ENCODE measurements around the gene FBXW11. TPM values are rescaled to one million over a fixed set of nuclear protein-coding genes. Genes with fewer than 3 reads are reported as not detected.
"Not testable (repeated sequence)": the region's sequence is repeated elsewhere in the genome, so short reads cannot be mapped to it uniquely, and the experiment has no call there.

FBXW11 gene
- total RNA-seq, 2 donors from 2014 or later: 25.9 to 35.5 TPM

GRCh38 chr5:171927345-171927941 lies 79.0 kb downstream of the FBXW11 start:
- intact Hi-C loops (cut with DNase I): no loop called here
- Histone ChIP-seq H3K27me3 (no peaks in the 10 kb centered on the region), H3K9ac (ENCODE audit: low read depth in 2 of 2, low read length in 2 of 2) (no peak overlapping the region), H3K4me1 (no peaks in the 10 kb centered on the region), H3K27ac (no peak overlapping the region), H3K36me3 (no peaks in the 10 kb centered on the region), H3K9me3 (no peaks in the 10 kb centered on the region), H3K4me3 (no peak overlapping the region)
- DNase-seq: no peak
- no peak for TF ChIP-seq CTCF (IDR thresholded peaks at IDR 0.05)

GRCh38 chr5:171926311-171926710 lies 80.1 kb downstream of the FBXW11 start:
- DNase-seq: no peak
- no peaks in the 10 kb centered on the region for H3K27me3 ChIP-seq
- H3K36me3 ChIP-seq: no peaks in the 10 kb centered on the region
- no peak for TF ChIP-seq CTCF (IDR thresholded peaks at IDR 0.05)
- intact Hi-C loops (cut with DNase I): no loop called here
- no peak overlapping the region for H3K27ac ChIP-seq
- H3K9me3 ChIP-seq: no peaks in the 10 kb centered on the region
- no peaks in the 10 kb centered on the region for H3K4me1 ChIP-seq
- no peak overlapping the region for H3K9ac ChIP-seq (ENCODE audit: low read depth in 2 of 2, low read length in 2 of 2)
- H3K4me3 ChIP-seq: no peak overlapping the region

DNA sequence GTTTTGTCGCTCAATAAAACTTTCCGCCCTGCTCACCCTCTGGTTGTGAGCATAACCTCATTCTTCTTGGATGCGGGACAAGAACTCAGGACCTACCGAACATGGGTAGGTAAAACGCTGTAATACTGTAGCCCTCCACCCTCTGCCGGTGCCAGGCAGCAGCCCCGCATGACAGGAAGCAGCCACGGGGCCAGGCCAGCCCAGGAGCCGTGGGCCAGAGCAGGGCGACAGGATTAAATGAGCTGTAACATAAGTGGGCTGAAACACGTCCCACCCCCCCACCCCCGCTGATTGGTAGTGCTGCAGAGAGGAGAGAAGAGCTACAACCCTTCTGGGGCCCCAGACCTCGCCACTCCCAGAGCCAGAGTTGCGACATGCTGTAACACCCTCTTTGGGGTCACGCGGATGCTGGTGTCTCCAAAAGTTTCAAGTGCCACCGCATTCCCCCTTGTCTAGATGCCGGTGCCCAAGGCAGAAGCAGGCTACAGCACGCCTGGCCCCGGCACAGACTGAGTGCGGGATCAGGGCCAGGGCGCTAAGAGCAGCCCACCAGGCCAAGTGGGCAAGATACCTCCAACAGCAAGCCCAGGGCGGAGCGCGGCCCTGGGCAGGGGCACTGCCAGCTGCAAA lies 81.8 kb downstream of the FBXW11 start:
- Histone ChIP-seq H3K4me1 (no peaks in the 10 kb centered on the region), H3K27me3 (no peaks in the 10 kb centered on the region), H3K9ac (ENCODE audit: low read depth in 2 of 2, low read length in 2 of 2) (no peak overlapping the region), H3K36me3 (no peaks in the 10 kb centered on the region), H3K4me3 (no peak overlapping the region), H3K27ac (no peak overlapping the region), H3K9me3 (no peaks in the 10 kb centered on the region)
- intact Hi-C loops (cut with DNase I): no loop called here
- DNase-seq: no peak
- TF ChIP-seq CTCF (IDR thresholded peaks at IDR 0.05): no peak

GRCh38 chr5:171920765-171921391 lies 85.6 kb downstream of the FBXW11 start:
- TF ChIP-seq CTCF (IDR thresholded peaks at IDR 0.05): no peak
- Histone ChIP-seq H3K4me1 (no peaks in the 10 kb centered on the region), H3K4me3 (no peak overlapping the region), H3K9ac (ENCODE audit: low read depth in 2 of 2, low read length in 2 of 2) (no peak overlapping the region), H3K27ac (no peak overlapping the region), H3K9me3 (no peaks in the 10 kb centered on the region), H3K27me3 (no peaks in the 10 kb centered on the region), H3K36me3 (no peaks in the 10 kb centered on the region)
- intact Hi-C loops (cut with DNase I): no loop called here
- no peak for DNase-seq

GRCh38 chr5:171915700-171916099 lies 90.7 kb downstream of the FBXW11 start:
- intact Hi-C loops (cut with DNase I); DNase-seq: not testable (repeated sequence)

More at GRCh38 chr5:171915700-171916099, 90.7 kb downstream of the FBXW11 start:
- not testable (repeated sequence) for H3K9ac ChIP-seq (ENCODE audit: low read depth in 2 of 2, low read length in 2 of 2); H3K27ac ChIP-seq; H3K9me3 ChIP-seq; H3K27me3 ChIP-seq; H3K4me3 ChIP-seq; H3K4me1 ChIP-seq; H3K36me3 ChIP-seq

Measured in colonic mucosa (tissue), 4 donors.